ENCODE results near the gene EVI5L. TPM values are rescaled to one million over a fixed set of nuclear protein-coding genes. Genes with fewer than 3 reads are reported as not detected.

The EVI5L gene
- total RNA-seq, 1 donor from 2014 or later = 9.9 TPM

- no peak for DNase-seq (ENCODE audit: low read depth)
- TF ChIP-seq CTCF (IDR thresholded peaks at IDR 0.05; ENCODE audit: insufficient read depth, low read length, poor library complexity, severe bottlenecking) = no peak
- H3K4me3 ChIP-seq (ENCODE audit: low read depth, low read length) = no peak overlapping the region
- H3K36me3 ChIP-seq (ENCODE audit: control insufficient read depth, insufficient read depth, low read length) = peaks cover 1% of the 10 kb centered on the region
- H3K27me3 ChIP-seq (ENCODE audit: control insufficient read depth, insufficient read depth, low read length) = no peaks in the 10 kb centered on the region
These were observed 67.3 kb downstream of the EVI5L start for GRCh38 chr19:7897292-7897691.

DNA sequence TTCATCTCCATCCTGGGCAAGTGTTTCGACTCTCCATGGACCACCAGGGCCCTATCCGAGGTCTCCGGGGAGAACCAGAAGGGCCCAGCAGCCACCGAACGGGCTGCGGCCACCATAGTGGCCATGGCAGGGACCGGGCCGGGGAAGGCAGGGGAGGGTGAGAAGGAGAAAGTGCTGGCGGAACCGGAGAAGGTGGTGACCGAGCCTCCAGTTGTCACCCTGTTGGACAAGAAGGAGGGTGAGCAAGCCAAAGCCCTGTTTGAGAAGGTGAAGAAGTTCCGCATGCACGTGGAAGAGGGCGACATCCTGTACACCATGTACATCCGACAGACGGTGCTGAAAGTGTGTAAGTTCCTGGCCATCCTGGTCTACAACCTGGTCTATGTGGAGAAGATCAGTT, 68.9 kb downstream of the EVI5L start:
- no peak for TF ChIP-seq CTCF (IDR thresholded peaks at IDR 0.05; ENCODE audit: insufficient read depth, low read length, poor library complexity, severe bottlenecking)
- Histone ChIP-seq H3K4me3 (ENCODE audit: low read depth, low read length) (no peak overlapping the region), H3K36me3 (ENCODE audit: control insufficient read depth, insufficient read depth, low read length) (peaks cover 1% of the 10 kb centered on the region), H3K27me3 (ENCODE audit: control insufficient read depth, insufficient read depth, low read length) (no peaks in the 10 kb centered on the region)
- DNase-seq (ENCODE audit: low read depth) = no peak

GRCh38 chr19:7899751-7900378, 69.8 kb downstream of the EVI5L start:
- TF ChIP-seq CTCF (IDR thresholded peaks at IDR 0.05; ENCODE audit: insufficient read depth, low read length, poor library complexity, severe bottlenecking) = no peak
- H3K27me3 ChIP-seq (ENCODE audit: control insufficient read depth, insufficient read depth, low read length) = no peaks in the 10 kb centered on the region
- H3K4me3 ChIP-seq (ENCODE audit: low read depth, low read length) = no peak overlapping the region
- DNase-seq (ENCODE audit: low read depth) = no peak
- peaks cover 1% of the 10 kb centered on the region for H3K36me3 ChIP-seq (ENCODE audit: control insufficient read depth, insufficient read depth, low read length)

GRCh38 chr19:7900401-7900870, 70.4 kb downstream of the EVI5L start:
- no peak for TF ChIP-seq CTCF (IDR thresholded peaks at IDR 0.05; ENCODE audit: insufficient read depth, low read length, poor library complexity, severe bottlenecking)
- Histone ChIP-seq H3K4me3 (ENCODE audit: low read depth, low read length) (no peak overlapping the region), H3K36me3 (ENCODE audit: control insufficient read depth, insufficient read depth, low read length) (peaks cover 1% of the 10 kb centered on the region), H3K27me3 (ENCODE audit: control insufficient read depth, insufficient read depth, low read length) (no peaks in the 10 kb centered on the region)
- no peak for DNase-seq (ENCODE audit: low read depth)

GRCh38 chr19:7900931-7901330, 70.9 kb downstream of the EVI5L start:
- Histone ChIP-seq H3K36me3 (ENCODE audit: control insufficient read depth, insufficient read depth, low read length) (peaks cover 1% of the 10 kb centered on the region), H3K27me3 (ENCODE audit: control insufficient read depth, insufficient read depth, low read length) (no peaks in the 10 kb centered on the region), H3K4me3 (ENCODE audit: low read depth, low read length) (no peak overlapping the region)
- no peak for DNase-seq (ENCODE audit: low read depth)
- no peak for TF ChIP-seq CTCF (IDR thresholded peaks at IDR 0.05; ENCODE audit: insufficient read depth, low read length, poor library complexity, severe bottlenecking)

- no peak for DNase-seq (ENCODE audit: low read depth)
- TF ChIP-seq CTCF (IDR thresholded peaks at IDR 0.05; ENCODE audit: insufficient read depth, low read length, poor library complexity, severe bottlenecking) = no peak
- no peaks in the 10 kb centered on the region for H3K27me3 ChIP-seq (ENCODE audit: control insufficient read depth, insufficient read depth, low read length)
- peaks cover 1% of the 10 kb centered on the region for H3K36me3 ChIP-seq (ENCODE audit: control insufficient read depth, insufficient read depth, low read length)
- no peak overlapping the region for H3K4me3 ChIP-seq (ENCODE audit: low read depth, low read length)
These were observed 71.3 kb downstream of the EVI5L start for GRCh38 chr19:7901337-7901736.

All from kidney epithelial cell (primary cell).